A673 (cell line): ENCODE measurements around the gene CIC. TPM values are rescaled to one million over a fixed set of nuclear protein-coding genes. Genes with fewer than 3 reads are reported as not detected.

ENCODE experiments used
- BruUV-seq: library from RNA; stranded (reverse); fragments of 400-500 nt; replicated peaks from 2 replicates; lab custom pipeline; 2021; lab: Mats Ljungman, UMichigan
- CTCF ChIA-PET: fragments of 300-600 bp; sonication (Branson Sonifier 250); formaldehyde crosslinking; loops from one replicate; lab custom pipeline; 2022; ENCODE audit warnings: antibody characterized with exemption; lab: Charles Lee
- POLR2A ChIA-PET: fragments of 300-600 bp; sonication (Branson Sonifier 250); formaldehyde crosslinking; loops from one replicate; lab custom pipeline; 2022; ENCODE audit warnings: antibody characterized with exemption; ENCODE audit not compliant: low non-redundant PET; lab: Charles Lee
- DNase-seq: peaks from one replicate; pipeline ENCODE4 v3.0.0-alpha.2; 2015; ENCODE audit warnings: low spot score
- H3K27ac ChIP-seq: fragments of 200-600 bp; sonication (generic); 2 replicates; pipeline ENCODE4 v1.5.1; 2016; ENCODE audit warnings: mixed run types, low read depth, mild to moderate bottlenecking, mixed read lengths, antibody characterized with exemption, low read length; ENCODE audit not compliant: poor library complexity, severe bottlenecking
- H3K27me3 ChIP-seq: fragments of 200-600 bp; sonication (generic); replicated peaks from 2 replicates; pipeline ENCODE4 v1.6.1; 2017; ENCODE audit warnings: mixed run types, low read depth, mild to moderate bottlenecking, mixed read lengths, antibody characterized with exemption, low read length; ENCODE audit not compliant: insufficient read depth, poor library complexity
- H3K36me3 ChIP-seq: fragments of 200-600 bp; sonication (generic); 2 replicates; pipeline ENCODE4 v1.6.1; 2016; ENCODE audit warnings: mixed run types, mild to moderate bottlenecking, mixed read lengths, antibody characterized with exemption, low read length; ENCODE audit not compliant: insufficient read depth, poor library complexity, severe bottlenecking
- H3K4me1 ChIP-seq: fragments of 200-600 bp; sonication (generic); 2 replicates; pipeline ENCODE4 v1.6.1; 2017; ENCODE audit warnings: mixed run types, mild to moderate bottlenecking, mixed read lengths, antibody characterized with exemption, low read length; ENCODE audit not compliant: insufficient read depth, poor library complexity, severe bottlenecking
- H3K4me3 ChIP-seq: fragments of 200-600 bp; sonication (generic); 2 replicates; pipeline ENCODE4 v1.5.1; 2016; ENCODE audit warnings: low read depth, mixed run types, mild to moderate bottlenecking, mixed read lengths, low read length; ENCODE audit not compliant: poor library complexity, severe bottlenecking
- H3K9me3 ChIP-seq: fragments of 200-600 bp; sonication (generic); 2 replicates; pipeline ENCODE4 v1.6.1; 2016; ENCODE audit warnings: mixed run types, low read depth, mild to moderate bottlenecking, mixed read lengths, antibody characterized with exemption, low read length; ENCODE audit not compliant: poor library complexity, severe bottlenecking
- EZH2 ChIP-seq: fragments of 200-600 bp; sonication (generic); IDR thresholded peaks from 2 replicates; pipeline ENCODE4 v1.6.1; 2017; ENCODE audit warnings: borderline replicate concordance, low read depth, mild to moderate bottlenecking, mixed read lengths, antibody characterized with exemption, low read length; ENCODE audit not compliant: poor library complexity, severe bottlenecking
- intact Hi-C: fragments of 100-400 bp; cut with micrococcal nuclease; formaldehyde crosslinking; loops from one replicate; pipeline ENCODE4 v1.10.0; 2022; ENCODE audit not compliant: unreplicated experiment
- total RNA-seq: library from RNA; stranded (reverse); gene quantifications from 2 replicates; pipeline ENCODE4 v1.2.3, GENCODE V29; 2021
- TF ChIP-seq, protein P1 (sequence below): fragments of 300-800, 200-600 bp; sonication (generic); conservative IDR thresholded peaks from 2 replicates; pipeline ENCODE4 v1.5.1; 2017; ENCODE audit warnings: low read depth, mild to moderate bottlenecking, antibody characterized with exemption, low read length, moderate library complexity, mixed read lengths

The CIC gene
- total RNA-seq, 1 experiment from 2014 or later: 80.3 TPM

DNA sequence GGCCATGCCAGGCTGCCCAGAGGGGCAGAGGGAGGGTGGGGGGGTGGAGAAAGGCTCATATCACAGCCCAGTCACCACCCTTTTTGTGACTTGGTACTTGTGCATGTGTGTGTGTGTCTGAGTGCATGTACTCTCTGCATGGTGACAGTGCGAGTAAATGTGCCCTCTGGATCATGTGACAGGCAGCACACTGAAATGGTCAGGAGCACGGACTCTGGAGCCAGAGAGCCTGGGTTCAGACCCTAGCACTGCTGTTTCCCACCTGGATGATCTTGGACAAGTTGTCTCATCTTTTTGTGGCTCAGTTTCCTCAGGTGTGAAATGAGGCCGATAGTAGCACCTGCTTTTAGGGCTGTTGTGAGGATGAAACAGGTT is 2.0 kb downstream of the CIC start:
- no peak for DNase-seq
- ChIA-PET CTCF (interaction anchor here (1.6 kb wide), 1 partner anchor 9 kb away, joined by 12 read pairs; no protein-coding TSS in a partner anchor), POLR2A (no interaction called here)
- no TSS peak for BruUV-seq
- Histone ChIP-seq H3K4me3 (no peak overlapping the region), H3K36me3 (peaks cover 8% of the 10 kb centered on the region), H3K27me3 (no peaks in the 10 kb centered on the region), H3K27ac (peak overlapping the region; percentile 99), H3K4me1 (peaks cover 18% of the 10 kb centered on the region), H3K9me3 (no peaks in the 10 kb centered on the region)
- intact Hi-C loops: no loop called here
- TF ChIP-seq, protein P1, sequence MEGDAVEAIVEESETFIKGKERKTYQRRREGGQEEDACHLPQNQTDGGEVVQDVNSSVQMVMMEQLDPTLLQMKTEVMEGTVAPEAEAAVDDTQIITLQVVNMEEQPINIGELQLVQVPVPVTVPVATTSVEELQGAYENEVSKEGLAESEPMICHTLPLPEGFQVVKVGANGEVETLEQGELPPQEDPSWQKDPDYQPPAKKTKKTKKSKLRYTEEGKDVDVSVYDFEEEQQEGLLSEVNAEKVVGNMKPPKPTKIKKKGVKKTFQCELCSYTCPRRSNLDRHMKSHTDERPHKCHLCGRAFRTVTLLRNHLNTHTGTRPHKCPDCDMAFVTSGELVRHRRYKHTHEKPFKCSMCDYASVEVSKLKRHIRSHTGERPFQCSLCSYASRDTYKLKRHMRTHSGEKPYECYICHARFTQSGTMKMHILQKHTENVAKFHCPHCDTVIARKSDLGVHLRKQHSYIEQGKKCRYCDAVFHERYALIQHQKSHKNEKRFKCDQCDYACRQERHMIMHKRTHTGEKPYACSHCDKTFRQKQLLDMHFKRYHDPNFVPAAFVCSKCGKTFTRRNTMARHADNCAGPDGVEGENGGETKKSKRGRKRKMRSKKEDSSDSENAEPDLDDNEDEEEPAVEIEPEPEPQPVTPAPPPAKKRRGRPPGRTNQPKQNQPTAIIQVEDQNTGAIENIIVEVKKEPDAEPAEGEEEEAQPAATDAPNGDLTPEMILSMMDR: no peak

DNA sequence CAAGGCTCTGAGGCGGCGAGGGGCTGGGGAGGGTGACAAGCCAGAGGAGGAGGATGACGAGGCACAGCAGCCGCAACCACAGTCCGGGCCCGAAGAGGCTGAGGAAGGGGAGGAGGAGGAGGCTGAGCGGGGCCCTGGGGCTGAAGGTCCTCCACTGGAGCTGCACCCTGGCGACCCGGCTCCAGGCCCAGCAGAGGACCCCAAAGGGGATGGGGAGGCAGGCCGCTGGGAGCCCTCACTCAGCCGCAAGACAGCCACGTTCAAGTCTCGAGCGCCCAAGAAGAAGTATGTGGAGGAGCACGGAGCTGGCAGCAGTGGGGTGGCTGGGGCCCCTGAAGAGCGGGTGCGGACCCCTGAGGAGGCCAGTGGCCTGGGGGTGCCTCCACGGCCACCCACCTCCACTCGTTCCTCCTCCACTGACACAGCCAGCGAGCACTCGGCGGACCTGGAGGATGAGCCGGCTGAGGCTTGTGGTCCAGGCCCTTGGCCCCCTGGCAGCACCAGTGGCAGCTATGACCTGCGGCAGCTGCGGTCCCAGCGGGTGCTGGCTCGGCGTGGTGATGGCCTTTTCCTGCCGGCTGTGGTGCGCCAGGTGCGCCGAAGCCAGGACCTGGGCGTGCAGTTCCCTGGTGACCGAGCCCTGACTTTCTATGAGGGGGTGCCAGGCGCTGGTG is 2.9 kb downstream of the CIC start:
- no peaks in the 10 kb centered on the region for H3K9me3 ChIP-seq
- ChIA-PET POLR2A (no interaction called here), CTCF (no interaction called here)
- DNase-seq: no peak
- no peak overlapping the region for H3K4me3 ChIP-seq
- H3K4me1 ChIP-seq: peaks cover 18% of the 10 kb centered on the region
- H3K27ac ChIP-seq: peak overlapping the region; percentile 60
- no peaks in the 10 kb centered on the region for H3K27me3 ChIP-seq
- no peak for TF ChIP-seq EZH2
- TF ChIP-seq, protein P1: no peak
- peaks cover 8% of the 10 kb centered on the region for H3K36me3 ChIP-seq
- BruUV-seq: no TSS peak
- intact Hi-C loops: no loop called here

DNA sequence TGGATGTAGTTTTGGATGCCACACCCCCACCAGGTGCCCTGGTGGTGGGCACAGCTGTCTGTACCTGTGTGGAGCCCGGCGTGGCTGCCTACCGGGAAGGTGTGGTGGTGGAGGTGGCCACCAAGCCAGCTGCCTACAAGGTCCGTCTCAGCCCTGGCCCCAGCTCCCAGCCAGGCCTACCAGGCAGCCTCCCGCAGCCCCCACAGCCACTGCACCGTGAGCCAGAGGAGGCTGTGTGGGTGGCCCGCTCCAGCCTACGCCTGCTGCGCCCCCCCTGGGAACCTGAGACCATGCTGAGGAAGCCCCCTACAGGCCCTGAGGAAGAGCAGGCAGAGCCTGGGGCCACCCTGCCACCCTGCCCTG is 3.5 kb downstream of the CIC start:
- TF ChIP-seq, protein P1: no peak
- no peak for TF ChIP-seq EZH2
- CTCF ChIA-PET: interaction anchor here (0.6 kb wide), 1 partner anchor 112 kb away, joined by 3 read pairs; no protein-coding TSS in a partner anchor
- H3K27ac ChIP-seq: no peak overlapping the region
- POLR2A ChIA-PET: no interaction called here
- no peak overlapping the region for H3K4me3 ChIP-seq
- H3K36me3 ChIP-seq: peaks cover 8% of the 10 kb centered on the region
- DNase-seq: no peak
- no TSS peak for BruUV-seq
- H3K4me1 ChIP-seq: peaks cover 16% of the 10 kb centered on the region
- H3K9me3 ChIP-seq: no peaks in the 10 kb centered on the region
- intact Hi-C loops: no loop called here
- H3K27me3 ChIP-seq: no peaks in the 10 kb centered on the region
